GM19397 (cell line): Measurements from ENCODE around the gene FOXK2.
"Not testable (repeated sequence)": the region's sequence is repeated elsewhere in the genome, so short reads cannot be mapped to it uniquely, and the experiment has no call there.

Source experiments
- ATAC-seq: cut with Tn5 transposase; IDR thresholded peaks from one replicate; pipeline ENCODE4 v1.9.1; 2021; ENCODE audit warnings: mild to moderate bottlenecking, moderate library complexity; ENCODE audit not compliant: unreplicated experiment

The FOXK2 gene

DNA sequence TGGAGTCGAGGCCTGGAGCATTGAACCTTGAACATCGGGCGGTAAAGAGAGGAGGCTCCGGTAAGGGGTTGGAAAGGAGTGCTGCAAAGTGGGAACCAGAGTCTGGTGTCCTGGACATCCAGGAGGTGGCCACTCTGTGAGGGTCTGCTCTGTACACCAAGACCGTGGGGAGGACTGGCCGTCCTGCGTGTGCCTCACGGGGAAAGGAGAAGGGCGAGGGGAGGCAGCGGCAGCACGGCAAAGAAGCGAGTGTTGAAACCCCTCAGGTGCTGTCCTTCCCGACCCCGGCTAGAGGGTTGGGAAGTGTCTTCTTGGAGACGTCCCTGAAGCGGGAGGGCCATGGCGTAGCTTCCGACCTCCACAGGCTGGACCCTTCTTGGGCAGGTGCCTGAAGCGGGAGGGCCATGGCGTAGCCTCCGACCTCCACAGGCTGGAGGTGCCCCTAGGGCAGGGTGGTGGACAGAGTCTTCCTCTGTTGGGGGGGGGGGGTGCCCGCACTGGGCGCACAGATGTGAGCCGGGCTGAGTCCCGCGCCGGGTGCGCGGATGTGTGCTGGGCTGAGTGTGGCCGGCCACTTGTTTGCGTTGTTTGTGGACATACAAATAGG is 42.0 kb downstream of the FOXK2 start:
- no peak for ATAC-seq

DNA sequence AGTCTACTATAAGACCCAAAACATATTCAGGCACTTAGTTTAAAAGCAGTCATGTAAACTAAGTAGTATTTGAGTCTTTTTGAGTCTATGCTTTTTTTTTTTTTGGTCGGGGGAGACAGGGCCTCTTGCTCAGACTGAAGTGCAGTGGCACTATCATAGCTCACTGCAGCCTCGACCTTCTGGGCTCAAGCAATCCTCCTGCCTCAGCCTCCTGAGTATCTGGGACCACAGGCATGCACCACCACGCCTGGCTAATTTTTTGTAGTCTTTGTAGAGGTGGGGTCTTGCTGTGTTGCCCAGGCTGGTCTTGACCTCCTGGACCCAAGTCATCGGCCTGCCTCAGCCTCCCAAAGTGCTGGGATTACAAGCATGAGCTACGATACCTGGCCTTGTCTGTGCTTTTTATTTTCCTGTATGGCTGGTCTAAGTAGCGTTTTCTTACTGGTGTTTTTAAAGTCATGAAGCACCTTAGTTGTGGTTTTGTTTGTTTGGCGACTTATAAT is 43.2 kb downstream of the FOXK2 start:
- ATAC-seq: not testable (repeated sequence)

DNA sequence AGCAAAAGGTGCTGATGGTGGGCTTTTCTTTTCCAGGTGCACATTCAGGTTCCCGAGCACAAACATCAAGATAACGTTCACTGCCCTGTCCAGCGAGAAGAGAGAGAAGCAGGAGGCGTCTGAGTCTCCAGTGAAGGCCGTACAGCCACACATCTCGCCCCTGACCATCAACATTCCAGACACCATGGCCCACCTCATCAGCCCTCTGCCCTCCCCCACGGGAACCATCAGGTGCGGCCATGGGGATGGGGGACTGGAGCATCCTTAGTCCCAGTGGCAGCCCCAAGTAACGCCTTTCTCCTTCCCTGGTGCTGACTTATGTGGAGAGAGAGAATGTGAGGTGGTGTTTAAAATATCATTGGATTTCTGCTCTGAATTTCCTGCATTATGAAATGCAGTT is 43.8 kb downstream of the FOXK2 start:
- ATAC-seq: no peak

DNA sequence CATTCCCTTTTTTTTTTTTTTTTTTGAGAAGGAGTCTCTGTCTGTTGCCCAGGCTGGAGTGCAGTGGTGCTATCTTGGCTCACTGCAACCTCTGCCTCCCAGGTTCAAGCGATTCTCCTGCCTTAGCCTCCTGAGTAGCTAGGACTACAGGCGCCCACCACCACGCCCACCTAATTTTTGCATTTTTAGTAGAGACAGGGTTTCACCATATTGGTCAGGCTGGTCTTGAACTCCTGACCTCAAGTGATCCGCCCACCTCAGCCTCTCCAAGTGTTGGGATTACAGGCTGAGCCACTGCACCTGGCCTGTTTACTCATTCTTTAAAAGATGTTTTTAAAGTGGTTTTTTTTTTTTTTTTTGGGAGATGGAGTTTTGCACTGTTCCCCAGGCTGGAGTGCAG is 44.2 kb downstream of the FOXK2 start:
- not testable (repeated sequence) for ATAC-seq

DNA sequence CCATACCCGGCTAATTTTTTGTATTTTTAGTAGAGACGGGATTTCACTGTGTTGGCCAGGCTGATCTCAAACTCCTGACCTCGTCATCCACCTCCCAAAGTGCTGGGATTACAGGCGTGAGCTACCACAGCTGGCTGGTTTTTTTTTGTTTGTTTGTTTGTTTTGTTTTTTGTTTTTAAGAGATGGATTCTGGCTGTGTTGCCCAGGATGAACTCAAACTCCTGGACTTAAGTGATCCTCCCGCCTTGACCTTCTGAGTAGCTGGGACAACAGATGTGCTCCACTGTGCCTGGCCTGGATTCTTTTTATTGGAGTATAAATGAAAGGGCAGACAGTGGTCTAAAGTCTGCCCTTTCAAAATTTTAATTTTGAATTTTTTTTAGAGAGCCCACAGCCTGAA is 44.7 kb downstream of the FOXK2 start:
- no peak for ATAC-seq

DNA sequence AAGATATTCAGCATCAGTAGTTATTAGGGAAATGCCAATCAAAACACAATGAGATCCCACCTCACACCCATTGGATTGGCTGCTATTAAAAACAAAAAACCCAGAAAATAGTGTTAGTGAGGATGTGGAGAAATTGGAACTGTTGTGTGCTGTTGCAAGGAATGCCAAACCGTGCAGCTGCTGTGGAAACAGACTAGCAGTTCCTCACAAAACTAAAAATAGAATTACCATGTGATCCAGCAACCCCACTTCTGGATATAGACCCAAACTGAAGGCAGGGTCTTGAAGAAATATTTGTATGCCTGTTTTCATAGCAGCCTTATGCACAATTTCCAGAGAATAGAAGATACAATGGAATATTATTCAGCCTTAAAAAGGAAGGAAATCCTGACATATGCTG is 46.0 kb downstream of the FOXK2 start:
- no peak for ATAC-seq

DNA sequence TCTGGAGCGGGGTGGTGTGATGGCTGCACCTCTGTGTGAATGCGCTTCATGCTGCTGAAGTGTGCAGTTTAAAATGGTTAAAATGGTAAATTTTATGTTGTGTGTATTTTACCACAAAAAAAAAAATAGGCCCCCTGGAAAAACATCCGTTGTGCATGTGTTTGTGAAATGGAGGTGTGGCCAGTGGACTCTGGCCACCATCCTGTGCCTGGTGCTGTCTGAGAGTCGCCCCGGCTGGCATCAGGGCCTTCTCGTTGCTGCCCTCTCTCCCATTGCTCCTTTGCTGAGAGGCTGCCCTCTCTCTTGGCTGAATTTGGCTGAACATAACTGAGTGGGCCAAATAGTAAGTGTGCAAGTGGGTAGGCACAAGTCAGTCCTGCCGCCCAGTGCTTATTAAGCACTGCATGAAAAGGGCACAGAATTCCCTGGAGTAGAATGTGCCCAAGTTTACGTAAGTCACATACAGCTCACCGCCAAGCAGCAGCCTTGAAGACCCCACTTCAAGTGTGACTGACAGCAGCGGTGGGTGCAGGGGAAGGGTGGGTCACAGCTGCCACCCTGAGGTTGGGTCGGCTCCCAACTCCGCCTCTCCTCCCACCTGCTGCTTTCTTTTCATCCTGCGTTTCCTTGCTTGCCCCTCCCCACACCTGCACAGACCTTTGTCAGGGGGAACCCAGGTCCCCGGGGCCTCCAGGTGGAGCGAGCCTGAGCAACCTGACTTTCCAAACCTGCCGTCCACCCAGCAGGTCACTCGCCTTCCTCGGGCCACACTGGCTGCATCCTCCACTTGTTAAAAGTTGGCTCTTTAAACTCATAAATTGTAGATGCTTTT is 46.8 kb downstream of the FOXK2 start:
- no peak for ATAC-seq

DNA sequence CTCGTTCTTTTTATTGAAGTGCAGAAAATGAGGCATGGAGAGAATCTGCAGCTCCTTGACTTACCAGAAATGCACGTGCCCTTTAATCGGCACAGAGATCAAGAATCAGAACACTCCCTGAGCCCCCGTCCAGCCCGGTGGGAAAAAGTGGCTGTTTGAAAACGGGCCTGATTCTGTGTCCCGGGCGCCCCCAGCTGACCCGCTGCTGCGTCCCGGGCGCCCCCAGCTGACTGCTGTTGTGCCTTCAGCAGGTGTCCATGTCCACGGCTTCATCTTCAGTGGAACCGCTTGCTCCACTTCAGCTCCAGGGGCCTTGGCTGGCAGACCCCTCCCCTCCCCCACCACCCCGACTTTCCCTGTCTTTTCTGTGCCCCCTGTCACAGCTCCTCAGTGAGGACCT is 47.8 kb downstream of the FOXK2 start:
- no peak for ATAC-seq

DNA sequence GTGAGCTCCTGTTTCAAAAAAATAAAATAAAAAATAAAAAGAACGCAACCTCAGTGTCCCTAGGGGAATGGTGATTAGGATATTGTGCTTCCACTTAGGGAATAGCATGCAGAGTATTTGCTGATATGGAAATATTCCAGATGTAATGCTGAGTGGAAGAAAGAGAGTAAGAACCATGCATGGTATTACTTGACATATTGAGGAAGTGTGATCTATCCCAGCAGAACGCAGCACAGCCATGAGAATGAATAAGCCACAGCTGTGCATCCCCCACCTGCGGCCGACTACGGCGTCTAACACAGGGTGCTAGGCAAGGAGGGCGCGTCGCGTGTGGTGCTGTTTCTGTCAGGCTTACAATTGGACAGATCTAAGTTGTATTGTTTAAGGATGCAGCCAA is 49.5 kb downstream of the FOXK2 start:
- no peak for ATAC-seq

DNA sequence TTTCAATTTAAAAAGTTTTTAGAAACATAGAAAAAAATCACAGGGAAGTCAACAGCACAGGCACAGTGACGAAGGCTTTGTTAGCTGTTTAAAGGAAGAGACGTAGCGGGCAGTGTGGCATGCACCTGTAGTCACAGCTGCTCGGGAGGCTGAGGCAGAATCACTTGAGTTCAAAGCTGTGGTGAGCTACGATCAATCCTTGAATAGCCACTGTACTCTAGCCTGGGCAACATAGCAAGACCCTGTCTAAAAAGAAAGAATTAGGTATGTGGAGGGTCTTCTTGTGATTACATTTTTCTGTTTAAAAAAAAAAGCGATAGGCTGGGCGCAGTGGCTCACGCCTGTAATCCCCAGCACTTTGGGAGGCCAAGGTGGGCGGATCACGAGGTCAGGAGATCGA is 50.1 kb downstream of the FOXK2 start:
- ATAC-seq: no peak

DNA sequence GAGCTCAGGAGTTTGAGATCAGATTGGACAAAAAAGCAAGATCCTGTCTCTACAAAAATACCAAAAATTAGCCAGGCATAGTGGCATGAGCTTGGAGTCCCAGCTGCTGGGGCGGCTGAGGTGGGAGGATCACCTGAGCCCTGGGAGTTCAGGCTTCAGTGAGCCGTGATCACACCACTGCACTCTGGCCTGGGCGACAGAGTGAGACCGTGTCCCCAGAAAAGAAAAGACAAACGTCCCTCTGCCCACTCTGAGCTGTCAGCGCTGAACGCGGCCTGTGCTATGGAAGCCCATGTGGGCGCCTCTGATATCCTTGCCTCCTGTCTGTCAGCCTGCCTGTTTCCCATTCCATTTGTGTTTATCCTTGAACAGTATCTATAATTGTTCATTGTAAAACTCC is 50.7 kb downstream of the FOXK2 start:
- ATAC-seq: no peak

DNA sequence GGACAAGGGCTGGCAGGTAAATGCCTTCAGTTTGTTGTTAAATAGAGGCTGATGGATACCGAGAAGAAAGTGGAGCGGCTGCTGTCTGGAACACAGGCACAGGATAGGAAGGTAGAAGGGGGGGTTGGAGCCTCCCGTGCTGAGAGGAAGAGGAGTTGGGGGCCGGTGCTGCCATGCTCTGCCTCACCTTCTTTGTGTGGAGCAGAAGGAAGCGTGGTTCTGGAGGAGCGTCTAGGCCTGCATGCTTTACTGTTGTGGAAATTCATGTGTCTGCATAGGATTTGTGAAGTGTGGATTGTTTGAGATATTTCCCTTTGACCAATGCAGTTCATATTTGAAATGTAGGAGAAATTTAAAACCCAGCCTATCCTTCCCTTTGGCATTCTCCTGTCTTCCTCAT is 52.3 kb downstream of the FOXK2 start:
- ATAC-seq: no peak

DNA sequence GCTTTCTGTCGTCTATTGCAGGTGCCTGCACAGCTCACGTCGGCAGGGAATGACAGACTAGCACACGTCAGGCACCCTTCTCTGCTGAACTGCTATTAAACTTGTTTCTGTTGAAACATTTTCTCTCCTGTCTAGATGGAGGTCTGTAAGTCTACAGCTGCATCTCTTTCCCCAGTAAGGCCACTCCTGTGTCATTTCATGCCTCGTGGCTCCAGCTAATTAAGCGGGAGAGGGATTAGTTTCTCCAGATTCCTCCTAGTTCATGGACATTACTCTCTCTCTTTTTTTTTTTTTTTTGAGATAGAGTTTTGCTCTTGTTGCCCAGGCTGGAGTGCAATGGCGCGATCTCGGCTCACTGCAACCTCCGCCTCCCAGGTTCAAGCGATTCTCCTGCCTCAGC is 54.5 kb downstream of the FOXK2 start:
- ATAC-seq: no peak

DNA sequence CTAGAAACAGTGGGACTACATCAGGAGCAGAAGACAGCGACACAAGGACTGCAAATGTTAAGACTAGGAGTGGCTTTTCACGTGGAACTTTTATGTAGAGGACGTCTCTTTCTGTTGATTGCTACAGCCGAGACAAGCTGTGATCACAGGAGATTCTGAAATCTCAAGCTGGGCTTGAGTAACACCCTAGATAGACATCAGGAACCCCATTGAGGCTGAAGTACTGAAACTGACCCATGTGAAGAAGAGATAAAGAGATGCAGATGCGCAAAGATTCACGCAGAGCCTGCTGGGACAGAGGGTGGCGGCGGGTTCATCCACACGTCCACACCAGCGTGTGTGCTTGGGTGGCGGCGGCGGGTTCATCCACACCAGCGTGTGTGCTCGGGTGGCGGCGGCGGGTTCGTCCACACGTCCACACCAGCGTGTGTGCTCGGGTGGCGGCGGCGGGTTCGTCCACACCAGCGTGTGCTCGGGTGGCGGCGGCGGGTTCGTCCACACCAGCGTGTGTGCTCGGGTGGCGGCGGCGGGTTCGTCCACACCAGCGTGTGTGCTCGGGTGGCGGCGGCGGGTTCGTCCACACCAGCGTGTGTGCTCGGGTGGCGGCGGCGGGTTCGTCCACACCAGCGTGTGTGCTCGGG is 56.2 kb downstream of the FOXK2 start:
- ATAC-seq: not testable (repeated sequence)

DNA sequence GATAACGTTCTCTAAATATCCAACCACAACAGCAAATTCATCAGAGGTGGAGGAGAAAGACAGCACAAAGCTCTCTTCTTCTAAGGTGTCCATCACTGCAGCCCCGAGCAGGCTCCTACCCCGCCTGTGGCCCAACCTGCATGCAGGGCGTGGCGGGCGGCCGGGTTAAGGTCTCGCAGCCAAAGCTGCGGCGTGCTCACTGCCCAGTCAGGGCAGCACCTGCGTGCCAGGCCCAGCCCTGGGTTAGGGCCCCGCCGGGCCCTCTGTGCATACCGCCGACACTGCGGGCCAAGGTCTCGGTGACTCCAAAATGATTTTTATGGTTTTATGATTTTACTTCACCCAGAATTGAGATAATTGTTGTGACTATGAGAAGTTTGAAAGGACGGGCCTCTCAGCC is 57.8 kb downstream of the FOXK2 start:
- ATAC-seq: no peak

DNA sequence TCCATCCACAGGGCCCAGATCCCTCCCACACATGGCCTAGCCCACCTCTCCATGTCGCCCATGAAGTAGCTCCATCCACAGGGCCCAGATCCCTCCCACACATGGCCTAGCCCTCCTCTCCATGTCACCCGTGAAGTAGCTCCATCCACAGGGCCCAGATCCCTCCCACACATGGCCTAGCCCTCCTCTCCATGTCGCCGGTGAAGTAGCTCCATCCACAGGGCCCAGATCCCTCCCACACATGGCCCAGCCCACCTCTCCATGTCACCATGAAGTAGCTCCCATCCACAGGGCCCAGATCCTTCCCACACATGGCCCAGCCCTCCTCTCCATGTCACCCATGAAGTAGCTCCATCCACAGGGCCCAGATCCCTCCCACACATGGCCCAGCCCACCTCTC is 60.4 kb downstream of the FOXK2 start:
- ATAC-seq: not testable (repeated sequence)

DNA sequence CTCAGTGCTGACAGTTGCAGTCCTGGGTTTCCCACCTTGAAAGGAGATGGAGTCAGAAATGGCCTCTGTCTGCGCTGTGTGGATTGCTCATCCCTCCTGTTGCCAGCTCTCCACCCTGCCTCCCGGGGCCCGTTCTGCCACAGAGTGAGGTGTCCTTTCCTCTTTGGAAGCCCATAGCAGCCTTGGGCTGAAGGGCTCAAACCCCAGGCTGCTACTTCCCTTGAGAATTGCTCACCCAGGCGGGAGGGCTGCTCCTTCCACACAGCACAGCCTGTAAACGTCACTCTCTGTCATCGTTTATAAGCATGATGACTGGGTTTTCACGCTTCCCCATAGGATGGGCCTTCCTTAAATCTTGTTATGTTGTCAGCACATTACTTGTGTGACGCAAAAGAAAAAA is 62.7 kb downstream of the FOXK2 start:
- ATAC-seq: no peak

DNA sequence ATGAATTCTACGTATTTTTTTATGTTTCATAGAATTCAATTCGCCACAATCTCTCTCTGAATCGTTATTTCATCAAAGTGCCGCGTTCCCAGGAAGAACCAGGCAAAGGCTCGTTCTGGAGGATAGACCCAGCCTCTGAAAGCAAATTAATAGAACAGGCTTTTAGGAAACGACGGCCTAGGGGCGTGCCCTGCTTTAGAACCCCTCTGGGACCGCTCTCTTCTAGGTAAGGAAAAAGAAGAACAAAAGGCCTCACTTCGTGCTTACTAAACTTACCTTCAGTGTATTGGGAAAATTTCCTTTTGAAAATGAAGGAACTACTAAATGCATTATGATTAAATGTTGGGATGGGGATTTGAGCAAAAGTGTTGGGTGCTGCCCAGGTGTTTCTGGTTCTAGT is 63.2 kb downstream of the FOXK2 start:
- no peak for ATAC-seq

DNA sequence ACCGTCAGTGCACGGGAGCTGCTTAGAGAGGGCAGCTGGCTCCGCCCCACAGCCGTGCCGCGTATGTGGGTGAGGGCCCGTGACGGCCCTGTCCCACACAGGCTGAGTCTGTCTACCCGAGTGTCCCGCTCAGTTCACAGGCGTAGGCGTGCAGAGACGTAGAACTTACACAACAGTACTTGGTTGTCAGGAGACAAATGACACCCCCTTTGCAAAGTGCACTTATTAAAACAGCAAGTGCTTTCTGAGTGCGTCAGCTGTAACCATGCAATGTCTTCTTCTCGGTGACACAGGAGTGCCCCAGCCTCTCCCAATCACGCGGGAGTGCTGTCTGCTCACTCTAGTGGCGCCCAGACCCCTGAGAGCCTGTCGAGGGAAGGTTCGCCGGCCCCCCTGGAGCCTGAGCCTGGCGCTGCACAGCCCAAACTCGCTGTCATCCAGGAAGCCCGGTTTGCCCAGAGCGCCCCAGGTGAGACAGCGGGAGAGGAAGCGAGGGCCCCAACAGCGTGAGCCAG is 64.2 kb downstream of the FOXK2 start:
- ATAC-seq: no peak

DNA sequence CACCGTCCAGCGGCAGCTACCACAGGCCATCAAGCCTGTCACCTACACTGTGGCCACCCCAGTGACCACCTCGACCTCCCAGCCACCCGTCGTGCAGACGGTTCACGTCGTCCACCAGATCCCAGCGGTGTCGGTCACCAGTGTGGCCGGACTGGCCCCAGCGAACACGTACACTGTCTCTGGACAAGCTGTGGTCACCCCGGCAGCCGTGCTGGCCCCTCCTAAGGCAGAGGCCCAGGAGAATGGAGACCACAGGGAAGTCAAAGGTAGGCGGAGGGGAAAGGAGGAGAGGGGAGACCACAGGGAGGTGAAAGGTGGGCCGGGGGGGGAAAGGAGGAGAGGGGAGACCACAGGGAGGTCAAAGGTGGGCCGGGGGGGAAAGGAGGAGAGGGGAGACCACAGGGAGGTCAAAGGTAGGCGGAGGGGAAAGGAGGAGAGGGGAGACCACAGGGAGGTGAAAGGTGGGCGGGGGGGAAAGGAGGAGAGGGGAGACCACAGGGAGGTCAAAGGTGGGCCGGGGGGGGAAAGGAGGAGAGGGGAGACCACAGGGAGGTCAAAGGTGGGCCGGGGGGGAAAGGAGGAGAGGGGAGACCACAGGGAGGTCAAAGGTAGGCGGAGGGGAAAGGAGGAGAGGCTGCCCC is 66.5 kb downstream of the FOXK2 start:
- ATAC-seq: not testable (repeated sequence)

DNA sequence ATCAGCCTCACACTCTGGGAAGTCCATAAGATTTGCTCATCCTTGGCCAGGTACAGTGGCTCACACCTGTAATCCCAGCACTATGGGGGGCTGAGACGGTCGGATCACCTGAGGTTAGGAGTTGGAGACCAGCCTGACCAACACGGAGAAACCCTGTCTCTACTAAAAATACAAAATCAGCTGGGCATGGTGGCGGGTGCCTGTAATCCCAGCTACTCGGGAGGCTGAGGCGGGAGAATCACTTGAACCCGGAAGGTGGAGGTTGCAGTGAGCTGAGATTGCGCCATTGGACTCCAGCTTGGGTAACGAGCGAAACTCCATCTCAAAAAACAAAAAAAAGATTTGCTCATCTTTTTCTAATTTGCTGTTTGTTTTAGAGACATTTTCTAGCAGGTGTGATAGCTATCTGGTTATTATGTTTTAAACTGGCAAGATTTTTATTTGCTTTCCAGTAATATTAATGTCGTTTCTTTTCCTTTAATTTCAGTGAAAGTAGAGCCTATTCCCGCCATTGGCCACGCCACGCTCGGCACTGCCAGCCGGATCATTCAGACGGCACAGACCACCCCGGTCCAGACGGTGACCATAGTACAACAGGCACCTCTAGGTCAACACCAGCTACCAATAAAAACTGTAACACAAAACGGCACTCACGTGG is 67.2 kb downstream of the FOXK2 start:
- ATAC-seq: no peak
